H9 (cell line): ENCODE measurements around the gene DLG2. TPM values are rescaled to one million over a fixed set of nuclear protein-coding genes. Genes with fewer than 3 reads are reported as not detected.

Experiments used
- DNase-seq: peaks from one replicate; pipeline ENCODE4 v3.0.0-alpha.2; 2017
- H2AFZ ChIP-seq: one replicate; pipeline ENCODE4 v1.6.1; 2013; ENCODE audit warnings: mild to moderate bottlenecking, low read length, control low read depth, moderate library complexity
- H2AK5ac ChIP-seq: 2 replicates; pipeline ENCODE4 v1.6.1; 2013; ENCODE audit warnings: low read length, control low read depth, mixed read lengths; ENCODE audit not compliant: insufficient read length
- H2BK120ac ChIP-seq: one replicate; pipeline ENCODE4 v1.6.1; 2013; ENCODE audit warnings: low read depth, mild to moderate bottlenecking, low read length, control low read depth, inconsistent platforms; ENCODE audit not compliant: poor library complexity, severe bottlenecking
- H2BK12ac ChIP-seq: 2 replicates; pipeline ENCODE4 v1.6.1; 2013; ENCODE audit warnings: low read length, control low read depth, mixed read lengths, low read depth; ENCODE audit not compliant: insufficient read length
- H2BK15ac ChIP-seq: 2 replicates; pipeline ENCODE4 v1.6.1; 2013; ENCODE audit warnings: low read depth, low read length, control low read depth
- H2BK20ac ChIP-seq: one replicate; pipeline ENCODE4 v1.6.1; 2013; ENCODE audit warnings: low read depth, mild to moderate bottlenecking, low read length, control low read depth, inconsistent platforms; ENCODE audit not compliant: poor library complexity, severe bottlenecking
- H2BK5ac ChIP-seq: 2 replicates; pipeline ENCODE4 v1.6.1; 2013; ENCODE audit warnings: low read length, control low read depth, mixed read lengths; ENCODE audit not compliant: insufficient read length
- H3K14ac ChIP-seq: 2 replicates; pipeline ENCODE4 v1.6.1; 2013; ENCODE audit warnings: low read length, control low read depth; ENCODE audit not compliant: insufficient read depth
- H3K18ac ChIP-seq: 2 replicates; pipeline ENCODE4 v1.6.1; 2013; ENCODE audit warnings: low read depth, mild to moderate bottlenecking, mixed read lengths, low read length, control low read depth; ENCODE audit not compliant: insufficient read length
- H3K23ac ChIP-seq: 2 replicates; pipeline ENCODE4 v1.6.1; 2013; ENCODE audit warnings: low read length, control low read depth, mixed read lengths, low read depth; ENCODE audit not compliant: insufficient read length
- H3K23me2 ChIP-seq: 2 replicates; pipeline ENCODE4 v1.6.1; 2013; ENCODE audit warnings: low read depth, mild to moderate bottlenecking, mixed read lengths, low read length, control low read depth; ENCODE audit not compliant: insufficient read length, poor library complexity, severe bottlenecking
- H3K27ac ChIP-seq: 2 replicates; pipeline ENCODE4 v1.5.1; 2013; ENCODE audit warnings: low read length, control low read depth, mixed read lengths, low read depth; ENCODE audit not compliant: insufficient read length
- H3K27me3 ChIP-seq: 2 replicates; pipeline ENCODE4 v1.6.1; 2013; ENCODE audit warnings: low read length, control low read depth, inconsistent platforms; ENCODE audit not compliant: insufficient read depth
- H3K4ac ChIP-seq: 2 replicates; pipeline ENCODE4 v1.6.1; 2013; ENCODE audit warnings: low read depth, mild to moderate bottlenecking, control low read depth, inconsistent platforms, low read length, moderate library complexity
- H3K4me1 ChIP-seq: 2 replicates; pipeline ENCODE4 v1.6.1; 2013; ENCODE audit warnings: low read length, control low read depth, inconsistent platforms; ENCODE audit not compliant: insufficient read depth
- H3K4me2 ChIP-seq: 2 replicates; pipeline ENCODE4 v1.6.1; 2013; ENCODE audit warnings: low read length, control low read depth, mixed read lengths; ENCODE audit not compliant: insufficient read length, insufficient read depth
- H3K56ac ChIP-seq: 2 replicates; pipeline ENCODE4 v1.6.1; 2013; ENCODE audit warnings: low read depth, mild to moderate bottlenecking, mixed read lengths, low read length, control low read depth; ENCODE audit not compliant: insufficient read length
- H3K79me1 ChIP-seq: 2 replicates; pipeline ENCODE4 v1.6.1; 2013; ENCODE audit warnings: low read depth, mild to moderate bottlenecking, moderate library complexity, low read length, control low read depth, inconsistent platforms; ENCODE audit not compliant: insufficient read depth, poor library complexity, severe bottlenecking
- H3K79me2 ChIP-seq: 2 replicates; pipeline ENCODE4 v1.6.1; 2013; ENCODE audit warnings: low read length, control low read depth, inconsistent platforms; ENCODE audit not compliant: insufficient read depth
- H3K9ac ChIP-seq: 2 replicates; pipeline ENCODE4 v1.6.1; 2013; ENCODE audit warnings: low read length, control low read depth, mixed read lengths; ENCODE audit not compliant: insufficient read length; ENCODE audit errors: extremely low read depth
- H3K9me3 ChIP-seq: one replicate; pipeline ENCODE4 v1.6.1; 2013; ENCODE audit warnings: low read depth, low read length, inconsistent platforms; ENCODE audit not compliant: control insufficient read depth
- H3T11ph ChIP-seq: one replicate; pipeline ENCODE4 v1.6.1; 2013; ENCODE audit warnings: mild to moderate bottlenecking, low read length, control low read depth, inconsistent platforms
- H4K20me1 ChIP-seq: one replicate; pipeline ENCODE4 v1.6.1; 2013; ENCODE audit not compliant: control insufficient read depth, insufficient read length, insufficient read depth
- H4K5ac ChIP-seq: 2 replicates; pipeline ENCODE4 v1.6.1; 2013; ENCODE audit warnings: low read depth, mild to moderate bottlenecking, mixed read lengths, low read length, control low read depth; ENCODE audit not compliant: insufficient read length
- H4K8ac ChIP-seq: replicated peaks from 2 replicates; pipeline ENCODE4 v1.6.1; 2013; ENCODE audit warnings: low read length, control low read depth, mixed read lengths, low read depth; ENCODE audit not compliant: insufficient read length
- H4K91ac ChIP-seq: 2 replicates; pipeline ENCODE4 v1.6.1; 2013; ENCODE audit warnings: low read depth, mild to moderate bottlenecking, moderate library complexity, mixed read lengths, low read length, control low read depth; ENCODE audit not compliant: insufficient read length
- H3K27ac Mint-ChIP-seq, 3 experiments: 2 replicates in 2 of 3; 3 replicates in 1 of 3; pipeline ENCODE4 v1.8.0; 2020 to 2021; ENCODE audit warnings: mixed read lengths in 3 of 3, mild to moderate bottlenecking in 1 of 3, moderate library complexity in 1 of 3
- H3K27me3 Mint-ChIP-seq: 2 replicates; pipeline ENCODE4 v1.8.0; 2021; ENCODE audit warnings: low read depth, mild to moderate bottlenecking, moderate library complexity, mixed read lengths
- H3K36me3 Mint-ChIP-seq, 3 experiments: 2 replicates in 2 of 3; 3 replicates in 1 of 3; pipeline ENCODE4 v1.8.0; 2020 to 2021; ENCODE audit warnings: low read depth in 3 of 3, mixed read lengths in 3 of 3; ENCODE audit not compliant: insufficient read depth in 1 of 3
- H3K4me1 Mint-ChIP-seq, 2 experiments: 2 replicates each; pipeline ENCODE4 v1.8.0; 2020; ENCODE audit warnings: mixed read lengths in 2 of 2
- H3K4me3 Mint-ChIP-seq, 2 experiments: 2 replicates in 1 of 2; 3 replicates in 1 of 2; pipeline ENCODE4 v1.8.0; 2020 to 2021; ENCODE audit warnings: mild to moderate bottlenecking in 2 of 2, mixed read lengths in 2 of 2, moderate library complexity in 1 of 2
- H3K9me3 Mint-ChIP-seq, 2 experiments: 2 replicates in 1 of 2; 3 replicates in 1 of 2; pipeline ENCODE4 v1.8.0; 2020; ENCODE audit warnings: mild to moderate bottlenecking in 2 of 2, mixed read lengths in 2 of 2, moderate library complexity in 1 of 2
- WGBS: extraction: QIAGEN DNeasy Blood & Tissue Kit; methylation state at CpG from one replicate; pipeline ENCODE4 v1.1.7; 2013; ENCODE audit warnings: missing lambda C conversion rate, low lambda C conversion rate, mixed read lengths; ENCODE audit not compliant: insufficient read length; ENCODE audit errors: extremely low coverage; 5-methylcytosine and 5-hydroxymethylcytosine counted together
- total RNA-seq: library from RNA; stranded (reverse); gene quantifications from 2 replicates; pipeline ENCODE4 v1.2.1, GENCODE V29; 2021
- TF ChIP-seq, protein P1 (sequence below): fragments of 200-600 bp; sonication (generic); conservative IDR thresholded peaks from 3 replicates; pipeline ENCODE4 v1.8.0; 2021; ENCODE audit warnings: antibody characterized with exemption, mild to moderate bottlenecking

DLG2 gene
- total RNA-seq, 1 experiment from 2014 or later, result 8.0 TPM

DNA sequence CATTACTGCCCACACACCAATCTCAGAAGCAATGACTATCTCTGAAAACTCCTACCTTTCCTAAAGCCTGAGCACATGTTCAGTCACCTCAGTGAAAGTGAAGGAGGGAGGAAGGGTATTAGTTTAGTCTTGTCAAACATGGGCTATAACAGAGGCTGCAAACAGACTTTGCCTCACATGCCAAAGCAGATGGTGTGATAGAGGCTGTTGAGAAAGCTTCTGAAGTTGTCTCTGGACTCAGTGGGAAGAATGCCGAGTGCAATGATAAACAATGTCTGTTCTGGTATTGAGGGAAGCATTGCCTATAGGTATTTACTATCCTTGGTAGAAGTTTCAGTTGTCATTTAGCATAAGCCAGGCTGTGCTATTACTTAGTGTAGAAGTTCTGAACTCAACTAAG, 2026.5 kb downstream of the DLG2 start:
- no peak for DNase-seq
- TF ChIP-seq, protein P1, sequence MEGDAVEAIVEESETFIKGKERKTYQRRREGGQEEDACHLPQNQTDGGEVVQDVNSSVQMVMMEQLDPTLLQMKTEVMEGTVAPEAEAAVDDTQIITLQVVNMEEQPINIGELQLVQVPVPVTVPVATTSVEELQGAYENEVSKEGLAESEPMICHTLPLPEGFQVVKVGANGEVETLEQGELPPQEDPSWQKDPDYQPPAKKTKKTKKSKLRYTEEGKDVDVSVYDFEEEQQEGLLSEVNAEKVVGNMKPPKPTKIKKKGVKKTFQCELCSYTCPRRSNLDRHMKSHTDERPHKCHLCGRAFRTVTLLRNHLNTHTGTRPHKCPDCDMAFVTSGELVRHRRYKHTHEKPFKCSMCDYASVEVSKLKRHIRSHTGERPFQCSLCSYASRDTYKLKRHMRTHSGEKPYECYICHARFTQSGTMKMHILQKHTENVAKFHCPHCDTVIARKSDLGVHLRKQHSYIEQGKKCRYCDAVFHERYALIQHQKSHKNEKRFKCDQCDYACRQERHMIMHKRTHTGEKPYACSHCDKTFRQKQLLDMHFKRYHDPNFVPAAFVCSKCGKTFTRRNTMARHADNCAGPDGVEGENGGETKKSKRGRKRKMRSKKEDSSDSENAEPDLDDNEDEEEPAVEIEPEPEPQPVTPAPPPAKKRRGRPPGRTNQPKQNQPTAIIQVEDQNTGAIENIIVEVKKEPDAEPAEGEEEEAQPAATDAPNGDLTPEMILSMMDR, result no peak
- Histone ChIP-seq H3T11ph (no peak overlapping the region), H3K4me2 (no peak overlapping the region), H3K9me3 (no peaks in the 10 kb centered on the region), H3K79me1 (no peaks in the 10 kb centered on the region), H4K20me1 (no peaks in the 10 kb centered on the region), H3K23ac (no peak overlapping the region), H3K79me2 (no peaks in the 10 kb centered on the region), H3K56ac (no peak overlapping the region), H3K23me2 (no peaks in the 10 kb centered on the region), H4K91ac (no peak overlapping the region), H3K14ac (no peak overlapping the region), H2BK120ac (no peak overlapping the region), H2BK12ac (no peak overlapping the region), H2BK20ac (no peak overlapping the region), H4K8ac (no peak overlapping the region), H2BK5ac (no peak overlapping the region), H3K4me1 (no peaks in the 10 kb centered on the region), H2AFZ (no peak overlapping the region), H4K5ac (no peak overlapping the region), H2AK5ac (no peak overlapping the region), H3K27ac (no peak overlapping the region), H2BK15ac (no peak overlapping the region), H3K4ac (no peak overlapping the region), H3K9ac (no peak overlapping the region), H3K27me3 (no peaks in the 10 kb centered on the region; the same call in 1 of the 2 replicates), H3K18ac (no peak overlapping the region)
- H3K9me3 Mint-ChIP-seq, result no peaks in the 10 kb centered on the region
- H3K4me3 Mint-ChIP-seq, result no peak overlapping the region
- H3K27me3 Mint-ChIP-seq, result no peaks in the 10 kb centered on the region
- no peaks in the 10 kb centered on the region for H3K36me3 Mint-ChIP-seq
- H3K27ac Mint-ChIP-seq, result no peak overlapping the region
- no CpG with 5 or more reads among the region's 1 CpG for WGBS
- H3K4me1 Mint-ChIP-seq, result peaks cover 4 to 7% of the 10 kb centered on the region in 2 experiments; a peak in 3 of 4 replicates
